ENCODE measurements around the gene ZNF487.

DNA sequence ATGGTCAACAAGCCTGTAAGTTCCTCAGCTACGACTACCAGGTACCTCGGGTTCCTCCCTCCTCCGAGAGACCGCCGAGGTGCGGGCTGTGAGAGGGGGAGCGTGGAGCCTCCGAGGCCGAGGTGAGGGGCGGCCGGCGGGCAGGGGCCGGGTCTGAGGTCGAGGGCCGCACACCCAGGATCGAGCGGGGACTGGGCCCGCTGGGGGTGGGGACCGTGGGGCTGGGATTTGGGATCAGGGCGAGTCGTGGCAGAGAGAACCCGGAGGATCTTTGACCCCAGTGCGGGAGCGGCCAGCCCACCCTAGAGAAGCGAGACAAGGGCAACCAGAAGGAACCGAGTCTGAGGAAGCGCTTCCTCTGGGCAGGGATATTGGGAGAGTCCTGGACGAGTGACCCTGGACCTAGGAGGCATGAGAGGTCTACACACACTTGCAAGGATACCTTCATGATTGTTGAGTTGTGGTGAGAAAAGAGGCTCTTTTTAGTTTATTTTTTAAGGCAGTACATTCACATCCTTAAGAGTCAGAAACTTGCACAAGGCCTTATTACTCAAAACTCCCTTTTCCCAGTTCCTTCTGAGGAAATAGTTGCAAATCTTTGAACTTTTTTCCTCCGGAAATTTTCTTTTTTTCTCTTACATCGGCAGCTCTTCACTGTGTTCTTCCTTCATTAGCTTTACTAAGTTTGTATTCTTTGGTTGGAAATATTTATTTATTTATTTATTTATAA lies 395 bp downstream of the ZNF487 start:
- no peak for TF ChIP-seq CTCF (conservative IDR thresholded peaks at IDR 0.05; ENCODE audit: low read depth, low read length)
- no peak for TF ChIP-seq USF2 (IDR thresholded peaks at IDR 0.05; ENCODE audit: low read depth, low read length)

All from IMR-90 (cell line).